Activated T-cell treated with anti-CD3 and anti-CD28 coated beads for 4 hours (primary cell): Measurements from ENCODE around the gene WDFY2.
"Not testable (repeated sequence)": the region's sequence is repeated elsewhere in the genome, so short reads cannot be mapped to it uniquely, and the experiment has no call there.

Experiments
- DNase-seq: peaks from one replicate; pipeline ENCODE4 v3.0.0-alpha.2; 2020

Gene WDFY2

GRCh38 chr13:51635137-51635878, 51.0 kb downstream of the WDFY2 start:
- no peak for DNase-seq

GRCh38 chr13:51636349-51636890, 52.2 kb downstream of the WDFY2 start:
- DNase-seq: no peak

- DNase-seq: no peak
Measured at GRCh38 chr13:51637852-51638215, 53.6 kb downstream of the WDFY2 start.

- DNase-seq: no peak
Measured at GRCh38 chr13:51638216-51638871, 54.1 kb downstream of the WDFY2 start.

GRCh38 chr13:51639171-51639570, 54.9 kb downstream of the WDFY2 start:
- DNase-seq: no peak

GRCh38 chr13:51640696-51641095, 56.4 kb downstream of the WDFY2 start:
- not testable (repeated sequence) for DNase-seq

GRCh38 chr13:51643105-51643881, 59.0 kb downstream of the WDFY2 start:
- DNase-seq: no peak

- no peak for DNase-seq
Measured at GRCh38 chr13:51643882-51644281, 59.6 kb downstream of the WDFY2 start.

GRCh38 chr13:51644654-51645053, 60.4 kb downstream of the WDFY2 start:
- no peak for DNase-seq

GRCh38 chr13:51645154-51645650, 60.9 kb downstream of the WDFY2 start:
- no peak for DNase-seq

GRCh38 chr13:51645761-51646670, 61.8 kb downstream of the WDFY2 start:
- no peak for DNase-seq

- no peak for DNase-seq
Measured at GRCh38 chr13:51647067-51647466, 62.8 kb downstream of the WDFY2 start.

- DNase-seq: not testable (repeated sequence)
Measured at GRCh38 chr13:51652193-51652592, 67.9 kb downstream of the WDFY2 start.

- DNase-seq: no peak
Measured at GRCh38 chr13:51659276-51660127, 75.2 kb downstream of the WDFY2 start.

- no peak for DNase-seq
Measured at GRCh38 chr13:51660813-51661212, 76.6 kb downstream of the WDFY2 start.

- DNase-seq: no peak
Measured at GRCh38 chr13:51663973-51664957, 80.0 kb downstream of the WDFY2 start.

- DNase-seq: no peak
Measured at GRCh38 chr13:51665456-51665855, 81.2 kb downstream of the WDFY2 start.

GRCh38 chr13:51666374-51666773, 82.1 kb downstream of the WDFY2 start:
- DNase-seq: no peak

GRCh38 chr13:51666839-51667238, 82.6 kb downstream of the WDFY2 start:
- DNase-seq: no peak
